ENCODE measurements around the gene SH3BP2. TPM values are rescaled to one million over a fixed set of nuclear protein-coding genes. Genes with fewer than 3 reads are reported as not detected.

SH3BP2 gene
- total RNA-seq, 1 experiment from 2014 or later, result 52.8 TPM

DNA sequence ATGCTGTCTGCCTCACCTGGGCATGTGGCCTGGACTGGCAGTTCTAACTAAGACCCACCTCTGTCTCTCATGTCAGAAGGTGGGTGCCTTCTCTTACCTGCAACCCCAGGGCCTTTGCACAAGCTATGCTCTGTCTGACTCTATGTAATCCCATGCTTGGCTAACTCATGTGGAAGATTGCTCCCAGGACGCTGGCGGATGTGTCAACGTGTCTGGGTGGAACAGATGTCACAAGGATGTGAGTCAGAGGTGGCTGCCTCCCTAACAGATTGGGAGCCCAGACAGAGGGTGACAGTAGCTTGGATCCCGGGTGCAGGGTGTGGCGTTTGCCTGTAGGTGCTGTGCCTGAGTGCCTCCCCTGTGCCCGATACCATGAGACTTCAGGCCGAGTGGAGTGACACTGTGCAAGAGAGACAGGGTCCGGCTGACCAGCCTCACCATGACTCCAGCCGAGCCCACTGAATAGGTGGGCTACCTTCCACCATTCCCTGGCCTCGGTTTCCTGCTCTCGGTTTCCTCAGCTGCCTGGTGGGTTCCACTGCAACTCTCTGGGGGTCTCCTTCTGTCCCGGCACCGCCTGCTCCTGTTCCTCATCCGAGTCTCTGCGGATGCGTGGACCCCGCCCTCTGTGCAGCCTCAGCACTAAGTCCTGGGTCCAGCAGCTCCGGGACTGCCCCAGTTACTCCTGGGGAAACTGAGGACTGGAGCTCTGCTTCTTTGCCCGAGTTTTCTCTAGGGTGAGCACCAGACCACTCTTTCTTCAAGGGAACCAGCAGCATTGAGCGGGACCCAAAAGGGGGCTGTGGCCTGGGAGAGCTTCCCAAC is 11.0 kb downstream of the SH3BP2 start:
- ChIA-PET POLR2A (no interaction called here), RAD21 (ENCODE audit: low non-redundant PET in 1 of 2, low total read pairs in 2 of 2, uncharacterized antibody in 2 of 2, unreplicated experiment in 2 of 2) (no interaction called here), CTCF (interaction anchor here (0.8 kb wide), 1 partner anchor 8 kb away, joined by 3 read pairs; no protein-coding TSS in a partner anchor)
- Histone ChIP-seq H3K9ac (ENCODE audit: low read length) (no peak overlapping the region), H3K4me2 (ENCODE audit: low read length) (peak overlapping the region; percentile 44), H3K27ac (ENCODE audit: low read depth, low read length) (no peak overlapping the region), H3K4me3 (replicated peaks in 1 of 2; ENCODE audit: low read depth in 1 of 2, low read length in 2 of 2) (no peak overlapping the region), H3K36me3 (ENCODE audit: control insufficient read depth in 1 of 2, insufficient read depth in 2 of 2, low read length in 2 of 2) (no peaks in the 10 kb centered on the region), H3K27me3 (ENCODE audit: insufficient read depth, low read length) (no peaks in the 10 kb centered on the region), H2AFZ (ENCODE audit: low read depth, low read length, poor library complexity, severe bottlenecking) (no peak overlapping the region), H3K79me2 (ENCODE audit: insufficient read depth, low read length) (no peaks in the 10 kb centered on the region), H4K20me1 (ENCODE audit: insufficient read depth) (no peaks in the 10 kb centered on the region), H3K9me2 (ENCODE audit: insufficient read depth) (no peaks in the 10 kb centered on the region), H3K9me3 (ENCODE audit: control insufficient read depth in 1 of 2, insufficient read depth in 1 of 2, low read depth in 1 of 2, low read length in 2 of 2) (no peaks in the 10 kb centered on the region), H3K4me1 (ENCODE audit: control insufficient read depth in 1 of 2, insufficient read depth in 2 of 2, low read length in 2 of 2) (peaks cover 26 to 57% of the 10 kb centered on the region in 2 experiments)
- DNase-seq (ENCODE audit: low read depth, low spot score) (peak; percentile 40), ATAC-seq (peak; percentile 77)
- intact Hi-C loops (cut with micrococcal nuclease), result no loop called here
- BruUV-seq (replicated peaks), result no TSS peak
- TF ChIP-seq SRF (IDR thresholded peaks at IDR 0.05; ENCODE audit: low read depth) (no peak), ZNF274 (IDR thresholded peaks at IDR 0.05; ENCODE audit: low read depth, low read length) (no peak), EZH2phosphoT487 (IDR thresholded peaks at IDR 0.05; ENCODE audit: borderline replicate concordance) (no peak), POLR2AphosphoS5 (IDR thresholded peaks at IDR 0.05; ENCODE audit: low read depth, low read length) (no peak)
- TF ChIP-seq, protein P1, sequence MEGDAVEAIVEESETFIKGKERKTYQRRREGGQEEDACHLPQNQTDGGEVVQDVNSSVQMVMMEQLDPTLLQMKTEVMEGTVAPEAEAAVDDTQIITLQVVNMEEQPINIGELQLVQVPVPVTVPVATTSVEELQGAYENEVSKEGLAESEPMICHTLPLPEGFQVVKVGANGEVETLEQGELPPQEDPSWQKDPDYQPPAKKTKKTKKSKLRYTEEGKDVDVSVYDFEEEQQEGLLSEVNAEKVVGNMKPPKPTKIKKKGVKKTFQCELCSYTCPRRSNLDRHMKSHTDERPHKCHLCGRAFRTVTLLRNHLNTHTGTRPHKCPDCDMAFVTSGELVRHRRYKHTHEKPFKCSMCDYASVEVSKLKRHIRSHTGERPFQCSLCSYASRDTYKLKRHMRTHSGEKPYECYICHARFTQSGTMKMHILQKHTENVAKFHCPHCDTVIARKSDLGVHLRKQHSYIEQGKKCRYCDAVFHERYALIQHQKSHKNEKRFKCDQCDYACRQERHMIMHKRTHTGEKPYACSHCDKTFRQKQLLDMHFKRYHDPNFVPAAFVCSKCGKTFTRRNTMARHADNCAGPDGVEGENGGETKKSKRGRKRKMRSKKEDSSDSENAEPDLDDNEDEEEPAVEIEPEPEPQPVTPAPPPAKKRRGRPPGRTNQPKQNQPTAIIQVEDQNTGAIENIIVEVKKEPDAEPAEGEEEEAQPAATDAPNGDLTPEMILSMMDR (IDR thresholded peaks at IDR 0.05 in 2 of 3, conservative IDR thresholded peaks at IDR 0.05 in 1 of 3; ENCODE audit: borderline replicate concordance in 1 of 3, insufficient read depth in 1 of 3, low read depth in 2 of 3, low read length in 2 of 3), result 0 out of 6 replicates have a peak, but pooled peaks of 1 of the 3 experiments have one; percentile 1
